Endothelial cell of umbilical vein (primary cell): ENCODE data around the gene SH3BP4. TPM values are rescaled to one million over a fixed set of nuclear protein-coding genes. Genes with fewer than 3 reads are reported as not detected.
A peak's percentile ranks its signal among the peaks of the same experiment; 100 is the strongest.

Experiments
- BruUV-seq: library from RNA; stranded (reverse); fragments of 400-500 nt; replicated peaks from 2 replicates; lab custom pipeline; 2021; lab: Mats Ljungman, UMichigan
- CTCF ChIA-PET: fragments of 300-600, 350-600 bp; sonication (Branson Sonifier 250); formaldehyde crosslinking; loops from one replicate; lab custom pipeline; 2021; ENCODE audit warnings: antibody characterized with exemption, inconsistent platforms; lab: Charles Lee
- POLR2A ChIA-PET: fragments of 300-600, 350-600 bp; sonication (Branson Sonifier 250); formaldehyde crosslinking; loops from one replicate; lab custom pipeline; 2021; ENCODE audit warnings: antibody characterized with exemption, inconsistent platforms; lab: Charles Lee
- DNase-seq: peaks from one replicate; pipeline ENCODE4 v3.0.0-alpha.2; 2011; ENCODE audit warnings: low read depth, low spot score
- FAIRE-seq: peaks from 2 replicates; lab custom pipeline; 2011; peaks lifted over from hg19 to GRCh38; lab: Jason Lieb, UNC
- H2AFZ ChIP-seq: 2 replicates; pipeline ENCODE4 v1.6.0; 2012; ENCODE audit warnings: low read depth, low read length, control low read depth, inconsistent platforms
- H3K27ac ChIP-seq: 2 replicates; pipeline ENCODE4 v1.5.1; 2011; ENCODE audit warnings: low read depth, mild to moderate bottlenecking, control low read depth, low read length, moderate library complexity; ENCODE audit not compliant: insufficient read depth
- H3K27me3 ChIP-seq, 2 experiments: 2 replicates each; pipeline versions ENCODE4 v1.6.0 to v1.6.1; 2011; ENCODE audit warnings: low read length in 2 of 2, mixed read lengths in 1 of 2; ENCODE audit not compliant: control insufficient read depth in 2 of 2, insufficient read depth in 2 of 2
- H3K36me3 ChIP-seq, 2 experiments: 2 replicates in 1 of 2; 3 replicates in 1 of 2; pipeline ENCODE4 v1.5.1; 2011; ENCODE audit warnings: low read length in 2 of 2, mild to moderate bottlenecking in 1 of 2, moderate library complexity in 1 of 2; ENCODE audit not compliant: control insufficient read depth in 2 of 2, insufficient read depth in 2 of 2; ENCODE audit errors: extremely low read depth in 1 of 2
- H3K4me1 ChIP-seq: 3 replicates; pipeline ENCODE4 v1.5.1; 2011; ENCODE audit warnings: mild to moderate bottlenecking, low read length; ENCODE audit not compliant: control insufficient read depth, insufficient read depth; ENCODE audit errors: extremely low read depth
- H3K4me2 ChIP-seq: 2 replicates; pipeline ENCODE4 v1.6.1; 2011; ENCODE audit warnings: low read length, control low read depth, mixed read lengths; ENCODE audit not compliant: insufficient read depth
- H3K4me3 ChIP-seq, 3 experiments: fragments of 200-600 bp in 1 of 3; sonication (generic), shearing (Covaris generic) in 1 of 3; replicated peaks in 1 of 3; 2 replicates each; pipeline ENCODE4 v1.5.1; 2011 to 2016; ENCODE audit warnings: control low read depth in 3 of 3, low read length in 3 of 3, mild to moderate bottlenecking in 2 of 3, inconsistent platforms in 1 of 3, low read depth in 1 of 3, moderate library complexity in 1 of 3; ENCODE audit not compliant: insufficient read depth in 1 of 3
- H3K79me2 ChIP-seq: 2 replicates; pipeline ENCODE4 v1.6.0; 2012; ENCODE audit warnings: low read length, inconsistent platforms; ENCODE audit not compliant: control insufficient read depth, insufficient read depth
- H3K9ac ChIP-seq: replicated peaks from 2 replicates; pipeline ENCODE3; 2011; ENCODE audit warnings: low read length, control low read depth; ENCODE audit not compliant: insufficient read depth; ENCODE audit errors: extremely low read depth
- H3K9me1 ChIP-seq: replicated peaks from 3 replicates; pipeline ENCODE4 v1.6.0; 2011; ENCODE audit warnings: mild to moderate bottlenecking, low read length; ENCODE audit not compliant: control insufficient read depth, insufficient read depth; ENCODE audit errors: extremely low read depth
- H3K9me3 ChIP-seq: replicated peaks from 2 replicates; pipeline ENCODE4 v1.5.1; 2012; ENCODE audit warnings: low read length, inconsistent platforms; ENCODE audit not compliant: control insufficient read depth, insufficient read depth
- H4K20me1 ChIP-seq: replicated peaks from 2 replicates; pipeline ENCODE3; 2011; ENCODE audit warnings: mild to moderate bottlenecking, low read length; ENCODE audit not compliant: control insufficient read depth, insufficient read depth; ENCODE audit errors: extremely low read depth
- CTCF ChIP-seq, 2 donors: IDR thresholded peaks; 1 replicate in 1 of 2; 2 replicates in 1 of 2; pipeline ENCODE4 v1.5.1; 2011; ENCODE audit warnings: low read length in 2 of 2, mild to moderate bottlenecking in 2 of 2, moderate library complexity in 2 of 2, control low read depth in 1 of 2, inconsistent platforms in 1 of 2, low read depth in 1 of 2; ENCODE audit not compliant: insufficient read depth in 1 of 2; ENCODE audit errors: extremely low read depth in 1 of 2
- EZH2 ChIP-seq: IDR thresholded peaks from 2 replicates; pipeline ENCODE4 v1.6.1; 2012; ENCODE audit warnings: borderline replicate concordance, low read depth, mild to moderate bottlenecking, moderate library complexity, low read length, inconsistent platforms; ENCODE audit not compliant: severe bottlenecking
- FOS ChIP-seq: IDR thresholded peaks from 2 replicates; pipeline ENCODE4 v1.6.1; 2011; ENCODE audit warnings: mild to moderate bottlenecking, low read length, moderate library complexity, borderline replicate concordance; ENCODE audit not compliant: insufficient read depth
- GATA2 ChIP-seq: IDR thresholded peaks from 2 replicates; pipeline ENCODE4 v1.7.0; 2011; ENCODE audit warnings: low read depth, mild to moderate bottlenecking, moderate library complexity, mixed read lengths, low read length; ENCODE audit not compliant: insufficient read length, insufficient read depth
- JUN ChIP-seq: IDR thresholded peaks from 2 replicates; pipeline ENCODE4 v1.6.1; 2011; ENCODE audit warnings: borderline replicate concordance, low read depth; ENCODE audit not compliant: insufficient read length, insufficient read depth
- MYC ChIP-seq: IDR thresholded peaks from one replicate; pipeline ENCODE4 v1.6.1; 2011; ENCODE audit warnings: mild to moderate bottlenecking, low read depth, low read length
- POLR2A ChIP-seq: IDR thresholded peaks from 2 replicates; pipeline ENCODE4 v1.6.1; 2012; ENCODE audit warnings: low read depth, mild to moderate bottlenecking, control low read depth, low read length
- POLR2AphosphoS5 ChIP-seq: IDR thresholded peaks from 2 replicates; pipeline ENCODE4 v1.6.1; 2012; ENCODE audit warnings: low read depth, mild to moderate bottlenecking, control low read depth, low read length, moderate library complexity; ENCODE audit not compliant: insufficient read depth
- dilution Hi-C: fragments of 300-500 bp; cut with MboI; formaldehyde crosslinking; loops from one replicate; pipeline ENCODE4 v1.15.0; 2019; ENCODE audit warnings: low sequenced_read_pairs; ENCODE audit not compliant: extremely low pct_ligation_motif_present
- intact Hi-C: fragments of 100-400 bp; cut with micrococcal nuclease; formaldehyde crosslinking; loops from one replicate; pipeline ENCODE4 v1.10.0; 2022
- polyA plus RNA-seq, 4 experiments: library from polyadenylated mRNA; depleted of rRNA in 3 of 4; stranded (reverse) in 3 of 4; unstranded in 1 of 4; fragments of >200 nt; gene quantifications; 2 replicates each; pipeline versions ENCODE4 v1.2.1 to v1.2.3, GENCODE V29; 2011 to 2012; ENCODE audit warnings: missing spikeins in 1 of 4
- total RNA-seq: library from RNA; stranded (reverse); gene quantifications from 2 replicates; pipeline ENCODE4 v1.2.3, GENCODE V29; 2021
- TF ChIP-seq, protein P1 (sequence below): IDR thresholded peaks from 2 replicates; pipeline ENCODE4 v1.6.1; 2011; ENCODE audit not compliant: insufficient read depth, insufficient read length

The SH3BP4 gene
- total and polyA plus RNA-seq, 2 donors (not counting 3 experiments of a cell fraction or from before 2014, with no cell fraction given), result 85.2 to 100.0 TPM

DNA sequence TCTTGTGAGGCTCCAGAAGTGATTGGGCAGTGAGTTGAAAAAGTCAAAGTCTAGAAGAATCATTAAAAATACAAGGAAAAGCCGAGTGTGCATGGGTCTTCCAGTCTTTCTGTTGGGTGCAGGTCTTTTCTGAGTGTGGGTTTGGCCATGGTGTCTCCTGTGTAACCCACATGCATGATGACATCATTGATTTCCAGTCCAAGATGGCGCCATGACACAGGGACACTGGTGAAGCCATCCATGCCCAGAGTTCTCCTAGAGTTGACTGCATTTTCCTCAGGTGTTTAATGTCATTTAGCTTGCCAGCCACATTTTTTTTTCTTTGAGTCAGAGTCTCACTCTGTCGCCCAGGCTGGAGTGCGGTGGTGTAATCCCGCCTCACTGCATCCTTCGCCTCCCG, 35.9 kb downstream of the SH3BP4 start:
- Histone ChIP-seq H3K27me3 (no peaks in the 10 kb centered on the region), H3K4me1 (peaks cover 64% of the 10 kb centered on the region), H4K20me1 (no peaks in the 10 kb centered on the region), H3K4me2 (no peak overlapping the region), H3K79me2 (peaks cover 99% of the 10 kb centered on the region), H3K9ac (no peak overlapping the region), H3K27ac (no peak overlapping the region), H3K36me3 (peaks cover 0 to 7% of the 10 kb centered on the region in 2 experiments), H3K9me1 (no peaks in the 10 kb centered on the region), H3K4me3 (no peak overlapping the region), H3K9me3 (no peaks in the 10 kb centered on the region), H2AFZ (no peak overlapping the region)
- POLR2A ChIA-PET, result no interaction called here
- intact Hi-C loops, result loop anchor here (2.0 kb wide), 1 partner anchor 107 kb away; no protein-coding TSS in a partner anchor
- BruUV-seq, result no TSS peak
- DNase-seq (no peak), FAIRE-seq (peak; percentile 43)
- CTCF ChIA-PET, result no interaction called here
- dilution Hi-C loops, result no loop called here
- TF ChIP-seq CTCF (IDR thresholded peaks at IDR 0.05; ENCODE audit: extremely low read depth in 1 of 2, insufficient read depth in 1 of 2, low read depth in 1 of 2, low read length in 2 of 2) (no peak), GATA2 (no peak), EZH2 (no peak), FOS (no peak), POLR2AphosphoS5 (no peak), MYC (no peak), POLR2A (no peak), JUN (no peak)
- TF ChIP-seq, protein P1, sequence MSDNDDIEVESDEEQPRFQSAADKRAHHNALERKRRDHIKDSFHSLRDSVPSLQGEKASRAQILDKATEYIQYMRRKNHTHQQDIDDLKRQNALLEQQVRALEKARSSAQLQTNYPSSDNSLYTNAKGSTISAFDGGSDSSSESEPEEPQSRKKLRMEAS, result no peak
